T-helper 1 cell treated with Interleukin-12 subunit alpha and Interleukin-12 subunit beta and Interleukin-4 antibody, amounts not matched to agents 30 μg/mL and 1 μg/mL, for 36 hours (primary cell): ENCODE measurements around the gene DNM2.

ENCODE experiments used
- H3K27ac Mint-ChIP-seq: one replicate; pipeline ENCODE4 v1.8.0; 2021; ENCODE audit warnings: mild to moderate bottlenecking, mixed read lengths
- H3K27me3 Mint-ChIP-seq: one replicate; pipeline ENCODE4 v1.8.0; 2021; ENCODE audit warnings: low read depth, mixed read lengths
- H3K36me3 Mint-ChIP-seq: one replicate; pipeline ENCODE4 v1.8.0; 2021; ENCODE audit warnings: low read depth, mixed read lengths
- H3K4me1 Mint-ChIP-seq: one replicate; pipeline ENCODE4 v1.8.0; 2021; ENCODE audit warnings: low read depth, mixed read lengths
- H3K4me3 Mint-ChIP-seq: one replicate; pipeline ENCODE4 v1.8.0; 2021; ENCODE audit warnings: mild to moderate bottlenecking, moderate library complexity, mixed read lengths
- H3K9me3 Mint-ChIP-seq: one replicate; pipeline ENCODE4 v1.8.0; 2021; ENCODE audit warnings: mixed read lengths

Gene DNM2

GRCh38 chr19:10685210-10685609 lies 32.7 kb upstream of the DNM2 start:
- Mint-ChIP-seq H3K27ac (no peak overlapping the region), H3K36me3 (peaks cover 30% of the 10 kb centered on the region), H3K9me3 (no peaks in the 10 kb centered on the region), H3K4me3 (no peak overlapping the region), H3K4me1 (no peaks in the 10 kb centered on the region), H3K27me3 (no peaks in the 10 kb centered on the region)

GRCh38 chr19:10686193-10686592 lies 31.7 kb upstream of the DNM2 start:
- Mint-ChIP-seq H3K9me3 (no peaks in the 10 kb centered on the region), H3K36me3 (peaks cover 29% of the 10 kb centered on the region), H3K27me3 (no peaks in the 10 kb centered on the region), H3K4me1 (no peaks in the 10 kb centered on the region), H3K4me3 (no peak overlapping the region), H3K27ac (no peak overlapping the region)

- Mint-ChIP-seq H3K36me3 (peaks cover 27% of the 10 kb centered on the region), H3K27ac (no peak overlapping the region), H3K4me3 (no peak overlapping the region), H3K27me3 (no peaks in the 10 kb centered on the region), H3K9me3 (no peaks in the 10 kb centered on the region), H3K4me1 (no peaks in the 10 kb centered on the region)
Measured at GRCh38 chr19:10686661-10687517, 31.0 kb upstream of the DNM2 start.

GRCh38 chr19:10687518-10688288 lies 30.2 kb upstream of the DNM2 start:
- no peak overlapping the region for H3K27ac Mint-ChIP-seq
- no peak overlapping the region for H3K4me3 Mint-ChIP-seq
- H3K9me3 Mint-ChIP-seq: no peaks in the 10 kb centered on the region
- H3K4me1 Mint-ChIP-seq: peaks cover 2% of the 10 kb centered on the region
- H3K36me3 Mint-ChIP-seq: peaks cover 31% of the 10 kb centered on the region
- H3K27me3 Mint-ChIP-seq: no peaks in the 10 kb centered on the region

- H3K4me1 Mint-ChIP-seq: peaks cover 2% of the 10 kb centered on the region
- H3K27ac Mint-ChIP-seq: no peak overlapping the region
- H3K4me3 Mint-ChIP-seq: no peak overlapping the region
- peaks cover 31% of the 10 kb centered on the region for H3K36me3 Mint-ChIP-seq
- no peaks in the 10 kb centered on the region for H3K27me3 Mint-ChIP-seq
- no peaks in the 10 kb centered on the region for H3K9me3 Mint-ChIP-seq
Measured at GRCh38 chr19:10688545-10689280, 29.2 kb upstream of the DNM2 start.

GRCh38 chr19:10690341-10690781 lies 27.5 kb upstream of the DNM2 start:
- no peaks in the 10 kb centered on the region for H3K9me3 Mint-ChIP-seq
- H3K4me3 Mint-ChIP-seq: no peak overlapping the region
- H3K27ac Mint-ChIP-seq: peak overlapping the region; percentile 31
- H3K4me1 Mint-ChIP-seq: peaks cover 8% of the 10 kb centered on the region
- H3K36me3 Mint-ChIP-seq: peaks cover 31% of the 10 kb centered on the region
- H3K27me3 Mint-ChIP-seq: peaks cover under 1% of the 10 kb centered on the region

GRCh38 chr19:10691178-10691881 lies 26.5 kb upstream of the DNM2 start:
- Mint-ChIP-seq H3K4me1 (peaks cover 13% of the 10 kb centered on the region), H3K27ac (peak overlapping the region; percentile 15), H3K9me3 (no peaks in the 10 kb centered on the region), H3K27me3 (peaks cover 4% of the 10 kb centered on the region), H3K4me3 (no peak overlapping the region), H3K36me3 (peaks cover 34% of the 10 kb centered on the region)

- H3K36me3 Mint-ChIP-seq: peaks cover 34% of the 10 kb centered on the region
- peaks cover 4% of the 10 kb centered on the region for H3K27me3 Mint-ChIP-seq
- no peaks in the 10 kb centered on the region for H3K9me3 Mint-ChIP-seq
- no peak overlapping the region for H3K4me3 Mint-ChIP-seq
- H3K4me1 Mint-ChIP-seq: peaks cover 13% of the 10 kb centered on the region
- H3K27ac Mint-ChIP-seq: peak overlapping the region; percentile 15
Measured at GRCh38 chr19:10691883-10692282, 26.0 kb upstream of the DNM2 start.

GRCh38 chr19:10692673-10693264 lies 25.1 kb upstream of the DNM2 start:
- peaks cover 29% of the 10 kb centered on the region for H3K36me3 Mint-ChIP-seq
- H3K4me3 Mint-ChIP-seq: no peak overlapping the region

GRCh38 chr19:10694706-10695307 lies 23.1 kb upstream of the DNM2 start:
- peak overlapping the region; percentile 88 for H3K4me3 Mint-ChIP-seq
- peaks cover 4% of the 10 kb centered on the region for H3K27me3 Mint-ChIP-seq
- peaks cover 21% of the 10 kb centered on the region for H3K36me3 Mint-ChIP-seq
- H3K4me1 Mint-ChIP-seq: peaks cover 13% of the 10 kb centered on the region
- no peaks in the 10 kb centered on the region for H3K9me3 Mint-ChIP-seq
- no peak overlapping the region for H3K27ac Mint-ChIP-seq

More at GRCh38 chr19:10692673-10693264, 25.1 kb upstream of the DNM2 start:
- Mint-ChIP-seq H3K9me3 (no peaks in the 10 kb centered on the region), H3K27ac (no peak overlapping the region), H3K4me1 (peaks cover 13% of the 10 kb centered on the region), H3K27me3 (peaks cover 4% of the 10 kb centered on the region)

GRCh38 chr19:10695401-10696398 lies 22.2 kb upstream of the DNM2 start:
- Mint-ChIP-seq H3K4me3 (peak overlapping the region; percentile 88), H3K27ac (peak overlapping the region; percentile 65), H3K36me3 (peaks cover 14% of the 10 kb centered on the region), H3K27me3 (peaks cover 4% of the 10 kb centered on the region), H3K9me3 (no peaks in the 10 kb centered on the region), H3K4me1 (peaks cover 13% of the 10 kb centered on the region)

GRCh38 chr19:10699650-10700335 lies 18.1 kb upstream of the DNM2 start:
- no peaks in the 10 kb centered on the region for H3K9me3 Mint-ChIP-seq

More at GRCh38 chr19:10699650-10700335, 18.1 kb upstream of the DNM2 start:
- Mint-ChIP-seq H3K36me3 (peaks cover 5% of the 10 kb centered on the region), H3K27me3 (peaks cover 4% of the 10 kb centered on the region), H3K27ac (no peak overlapping the region), H3K4me3 (no peak overlapping the region), H3K4me1 (peaks cover 19% of the 10 kb centered on the region)
